GOT3 (cell line): Measurements from ENCODE around the gene NDUFAF4.
"Not testable (repeated sequence)": the region's sequence is repeated elsewhere in the genome, so short reads cannot be mapped to it uniquely, and the experiment has no call there.

Source experiments
- DNase-seq: peaks from one replicate; lab custom pipeline; 2025; ENCODE audit warnings: mixed read lengths; lab: John Stamatoyannopoulos, UW

The NDUFAF4 gene

GRCh38 chr6:96899019-96899418 is 1.3 kb upstream of the NDUFAF4 start:
- no peak for DNase-seq

- DNase-seq: no peak
Observed at GRCh38 chr6:96898241-96898851, 655 bp upstream of the NDUFAF4 start.

GRCh38 chr6:96889146-96889545 is 8.5 kb downstream of the NDUFAF4 start:
- no peak for DNase-seq

GRCh38 chr6:96888745-96889144 is 8.9 kb downstream of the NDUFAF4 start:
- no peak for DNase-seq

- DNase-seq: no peak
Observed at GRCh38 chr6:96886519-96886918, 11.2 kb downstream of the NDUFAF4 start.

GRCh38 chr6:96885187-96885631 is 12.5 kb downstream of the NDUFAF4 start:
- not testable (repeated sequence) for DNase-seq

- DNase-seq: no peak
Observed at GRCh38 chr6:96878143-96878542, 19.5 kb downstream of the NDUFAF4 start.

GRCh38 chr6:96876886-96877545 is 20.7 kb downstream of the NDUFAF4 start:
- no peak for DNase-seq

GRCh38 chr6:96872976-96873375 is 24.7 kb downstream of the NDUFAF4 start:
- no peak for DNase-seq

GRCh38 chr6:96865055-96865405 is 32.7 kb downstream of the NDUFAF4 start:
- DNase-seq: no peak

GRCh38 chr6:96864216-96865054 is 33.3 kb downstream of the NDUFAF4 start:
- DNase-seq: no peak

GRCh38 chr6:96862560-96862959 is 35.1 kb downstream of the NDUFAF4 start:
- no peak for DNase-seq

GRCh38 chr6:96861588-96861987 is 36.1 kb downstream of the NDUFAF4 start:
- DNase-seq: no peak

GRCh38 chr6:96856856-96857255 is 40.8 kb downstream of the NDUFAF4 start:
- DNase-seq: no peak

- no peak for DNase-seq
Observed at GRCh38 chr6:96853083-96853482, 44.6 kb downstream of the NDUFAF4 start.

- no peak for DNase-seq
Observed at GRCh38 chr6:96852605-96853004, 45.1 kb downstream of the NDUFAF4 start.

- DNase-seq: no peak
Observed at GRCh38 chr6:96851858-96852257, 45.8 kb downstream of the NDUFAF4 start.

- no peak for DNase-seq
Observed at GRCh38 chr6:96849615-96850014, 48.1 kb downstream of the NDUFAF4 start.

- DNase-seq: no peak
Observed at GRCh38 chr6:96844530-96844929, 53.2 kb downstream of the NDUFAF4 start.

GRCh38 chr6:96841345-96841744 is 56.3 kb downstream of the NDUFAF4 start:
- DNase-seq: no peak
